HG03521 (cell line): Measurements from ENCODE around the gene PERCC1.

Experiments
- ATAC-seq: cut with Tn5 transposase; IDR thresholded peaks from one replicate; pipeline ENCODE4 v1.9.1; 2021; ENCODE audit warnings: mild to moderate bottlenecking, moderate library complexity; ENCODE audit not compliant: unreplicated experiment

Gene PERCC1

GRCh38 chr16:1430759-1431496 is at the start of gene PERCC1:
PERCC1 (plus strand) TSS chr16:1431078; CDS start chr16:1432594, 1,516 bp downstream.
- ATAC-seq: no peak

GRCh38 chr16:1381612-1382406 is 49.1 kb upstream of the PERCC1 start:
- ATAC-seq: no peak

DNA sequence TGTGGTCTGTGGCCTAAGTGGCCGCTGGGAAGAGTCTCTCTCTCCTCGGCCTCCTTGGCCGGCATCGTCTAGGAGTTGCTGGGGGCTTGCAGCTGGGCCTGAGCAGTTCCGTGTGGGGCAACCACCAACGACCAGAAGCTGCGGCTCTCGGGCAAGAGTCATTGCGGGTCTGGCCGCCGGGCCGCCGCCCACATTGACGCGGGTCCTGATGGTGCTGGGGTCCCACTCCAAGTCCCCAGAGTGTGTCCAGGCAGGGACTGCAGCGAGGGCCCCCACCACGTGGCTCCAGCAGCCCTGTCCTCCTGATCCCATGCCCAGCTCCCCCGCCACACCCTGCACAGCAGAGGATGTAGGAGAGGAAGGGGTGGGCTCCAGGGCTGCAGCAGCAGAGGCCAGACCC is 47.3 kb upstream of the PERCC1 start:
- no peak for ATAC-seq

- no peak for ATAC-seq
Observed at GRCh38 chr16:1385232-1385631, 45.6 kb upstream of the PERCC1 start.

DNA sequence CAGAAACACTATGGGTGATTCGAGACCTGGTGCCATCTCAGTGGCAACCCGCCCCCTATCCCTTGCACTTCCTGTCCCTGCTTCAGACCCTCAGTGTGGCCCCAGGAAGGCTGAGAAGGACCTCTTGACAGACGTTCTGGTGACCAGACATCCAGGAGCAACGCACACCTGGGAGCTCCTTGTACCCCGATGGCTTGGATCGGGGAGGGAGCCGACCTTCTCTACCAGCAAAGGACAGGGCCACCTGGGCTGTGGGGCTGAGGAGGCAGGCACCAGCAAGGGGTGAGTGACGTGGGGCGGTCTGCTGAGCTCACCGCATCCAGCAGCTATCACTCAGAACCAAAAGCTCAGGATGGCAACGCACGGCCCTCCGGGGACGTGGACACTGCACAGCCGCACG is 43.5 kb upstream of the PERCC1 start:
- no peak for ATAC-seq

DNA sequence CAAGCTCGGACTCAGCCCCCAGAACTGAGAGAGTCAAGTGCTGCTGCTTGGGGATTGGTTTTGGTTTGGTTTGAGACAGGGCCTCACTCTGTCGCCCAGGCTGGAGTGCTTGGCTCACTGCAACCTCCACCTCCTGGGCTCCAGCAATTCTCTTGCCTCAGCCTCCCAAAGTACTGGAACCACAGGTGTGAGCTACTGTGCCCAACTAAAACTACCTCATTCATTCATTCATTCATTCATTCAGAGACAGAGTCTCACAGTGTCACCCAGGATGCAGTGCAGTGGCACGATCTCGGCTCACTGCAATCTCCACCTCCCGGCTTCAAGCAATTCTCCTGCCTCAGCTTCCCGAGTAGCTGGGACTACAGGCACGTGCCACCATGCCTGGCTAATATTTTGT is 41.1 kb upstream of the PERCC1 start:
- ATAC-seq: no peak

DNA sequence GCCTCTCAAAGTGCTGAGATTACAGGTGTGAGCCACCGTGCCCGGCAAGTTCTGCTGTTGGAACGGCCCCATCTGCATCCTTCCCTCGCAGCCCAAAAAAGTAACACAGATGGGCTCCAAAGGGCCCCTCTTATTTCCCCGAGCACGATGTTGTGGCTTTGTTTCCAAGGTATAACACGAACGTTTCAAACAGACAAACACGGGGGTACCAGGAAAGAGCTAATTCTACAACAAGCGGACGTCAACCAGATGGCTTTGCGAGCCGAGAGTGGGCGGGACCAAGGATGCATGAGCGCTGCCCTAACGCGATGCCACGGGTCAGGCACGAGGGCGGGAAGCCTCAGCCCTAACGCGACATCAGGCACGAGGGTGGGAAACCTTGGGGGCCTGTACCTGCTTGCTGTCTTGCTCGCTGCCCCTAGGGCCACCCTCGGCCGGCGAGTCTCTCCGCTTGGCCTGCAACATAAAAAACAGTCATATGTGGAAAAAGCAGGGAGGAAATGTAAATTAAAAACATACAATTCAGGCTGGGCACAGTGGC is 40.6 kb upstream of the PERCC1 start:
- ATAC-seq: no peak

DNA sequence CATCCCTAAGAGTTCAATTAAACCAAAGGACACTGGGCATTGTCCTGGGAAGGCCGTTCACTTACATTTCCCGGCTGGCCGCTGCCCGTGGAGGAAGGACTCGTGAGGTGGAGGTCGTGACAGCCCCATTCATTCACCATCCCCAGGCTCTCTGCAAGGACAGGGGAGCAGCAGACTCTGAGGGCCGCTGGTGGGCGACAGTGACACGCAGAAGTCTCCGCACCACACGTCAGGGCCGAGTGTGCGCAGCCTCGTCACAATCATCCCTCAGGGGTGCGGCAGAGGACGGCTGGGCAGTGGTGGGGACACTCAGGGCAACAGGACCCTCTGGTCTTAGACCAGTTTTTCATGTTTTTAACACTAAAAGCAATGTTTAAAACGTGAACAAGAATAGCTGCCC is 38.1 kb upstream of the PERCC1 start:
- ATAC-seq: no peak

- ATAC-seq: no peak
Observed at GRCh38 chr16:1393613-1394176, 37.2 kb upstream of the PERCC1 start.

DNA sequence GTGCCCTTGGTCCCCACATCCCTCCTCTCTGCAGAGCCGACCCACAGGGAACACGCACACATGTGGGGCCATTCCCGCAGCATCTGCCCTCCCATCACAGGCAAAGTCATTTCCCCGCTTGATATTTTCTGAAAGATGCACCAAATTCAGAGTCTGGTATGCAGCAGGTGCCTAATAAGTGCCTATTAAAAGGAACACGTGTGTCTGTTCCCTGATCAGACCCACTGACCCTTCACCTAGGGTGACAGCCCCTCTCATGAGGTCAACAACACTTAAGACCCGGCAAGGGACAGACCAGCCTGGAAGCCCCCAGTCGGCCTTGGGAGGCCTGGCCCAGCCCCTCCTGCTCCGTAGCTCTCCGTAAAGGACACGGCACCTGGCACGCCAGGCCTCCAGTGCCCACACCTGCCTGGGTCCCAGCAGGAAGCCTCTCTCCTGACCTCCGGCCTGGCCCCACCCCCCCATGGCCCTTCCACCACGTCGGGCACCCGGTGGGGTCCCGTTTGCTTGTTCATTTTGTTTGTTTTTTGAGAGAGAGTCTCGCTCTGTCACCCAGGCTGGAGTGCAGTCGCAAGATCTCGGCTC is 36.4 kb upstream of the PERCC1 start:
- no peak for ATAC-seq

DNA sequence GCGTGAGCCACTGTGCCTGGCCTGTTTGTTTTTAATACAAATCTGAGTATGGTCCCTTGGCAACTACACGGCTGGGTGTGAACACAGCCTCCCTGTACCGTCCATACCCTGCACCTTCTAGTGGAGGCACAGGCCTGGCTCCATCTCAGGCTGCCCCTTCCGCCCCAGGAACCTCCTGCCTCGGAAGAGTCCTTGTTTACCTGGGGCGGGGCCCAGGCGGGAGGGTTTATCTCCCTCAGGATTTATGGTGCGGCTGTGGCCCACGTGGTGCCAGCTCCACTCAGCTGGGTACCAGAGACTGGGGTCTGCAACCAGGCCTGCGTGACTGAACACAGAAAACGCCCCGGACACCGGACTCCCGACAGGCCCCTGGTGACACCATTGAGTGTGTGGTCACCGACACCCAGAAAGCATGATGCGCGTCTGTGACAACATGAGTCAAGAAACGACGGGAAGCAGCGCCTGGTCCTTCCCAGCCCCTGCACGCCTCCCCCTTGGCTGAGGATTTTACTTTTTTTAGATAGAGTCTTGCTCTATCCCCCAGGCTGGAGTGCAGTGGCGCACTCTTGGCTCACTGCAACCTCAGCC is 35.3 kb upstream of the PERCC1 start:
- ATAC-seq: no peak

- ATAC-seq: no peak
Observed at GRCh38 chr16:1397779-1398178, 33.1 kb upstream of the PERCC1 start.

DNA sequence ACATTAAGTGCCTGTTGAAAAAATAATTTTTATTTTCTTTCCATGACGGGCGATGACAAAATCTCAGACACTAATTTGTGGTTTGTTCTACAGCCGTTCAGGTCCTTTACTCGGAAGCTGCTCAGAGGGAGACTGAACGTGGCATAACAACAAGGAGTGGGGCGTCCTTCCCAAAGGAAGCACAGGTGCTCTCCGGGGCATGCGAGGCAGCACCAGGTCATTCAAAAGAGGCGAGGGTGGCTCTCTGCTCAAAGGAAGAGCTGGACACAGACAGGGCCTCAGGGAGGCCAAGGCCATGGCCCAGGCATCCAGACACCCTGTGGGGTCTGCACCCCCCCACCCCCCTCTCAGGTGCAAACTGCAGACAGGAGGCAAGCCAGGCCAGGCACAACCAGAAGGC is 32.5 kb upstream of the PERCC1 start:
- no peak for ATAC-seq

- ATAC-seq: no peak
Observed at GRCh38 chr16:1398826-1399581, 31.9 kb upstream of the PERCC1 start.

- ATAC-seq: no peak
Observed at GRCh38 chr16:1401061-1401757, 29.7 kb upstream of the PERCC1 start.

GRCh38 chr16:1401758-1402154 is 29.1 kb upstream of the PERCC1 start:
- ATAC-seq: no peak

DNA sequence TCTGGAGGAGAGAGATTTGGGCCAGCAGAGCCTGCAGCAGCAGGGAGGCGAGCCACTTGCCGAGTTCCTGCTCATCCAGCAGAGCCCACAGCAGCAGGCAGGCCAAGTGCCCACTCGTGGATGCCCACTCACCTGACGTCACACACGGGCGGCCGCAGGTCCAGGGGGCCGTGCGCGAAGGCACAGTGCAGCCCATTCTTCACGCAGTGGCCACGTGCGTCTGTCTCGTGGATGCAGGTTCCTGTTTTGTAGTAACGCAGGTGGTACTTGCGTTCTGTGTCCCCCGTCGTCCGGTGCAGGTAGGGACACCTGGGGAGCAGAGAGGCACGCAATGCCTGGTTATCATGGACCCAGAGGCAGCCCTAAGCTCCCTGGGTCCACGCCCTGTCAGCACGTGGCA is 27.8 kb upstream of the PERCC1 start:
- no peak for ATAC-seq

DNA sequence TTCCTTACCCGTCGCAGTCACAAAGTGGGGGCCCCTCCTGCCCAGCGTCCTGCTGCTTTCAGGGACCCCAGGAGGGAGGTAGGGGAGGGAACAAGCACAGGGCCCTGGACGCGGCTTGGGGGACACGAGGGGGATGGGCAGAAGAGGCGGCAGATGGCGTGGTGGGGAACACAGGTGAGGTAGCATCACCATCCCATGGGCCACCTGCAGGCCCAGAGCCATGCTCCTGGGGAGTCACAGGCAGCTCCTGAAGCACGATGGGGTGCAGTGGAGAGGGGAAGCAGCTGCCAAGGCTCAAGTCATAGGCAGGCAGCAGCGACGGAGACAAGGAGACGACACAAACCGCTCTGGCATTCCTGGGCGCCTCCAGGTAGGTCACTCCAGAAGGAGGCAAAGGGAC is 27.1 kb upstream of the PERCC1 start:
- no peak for ATAC-seq

DNA sequence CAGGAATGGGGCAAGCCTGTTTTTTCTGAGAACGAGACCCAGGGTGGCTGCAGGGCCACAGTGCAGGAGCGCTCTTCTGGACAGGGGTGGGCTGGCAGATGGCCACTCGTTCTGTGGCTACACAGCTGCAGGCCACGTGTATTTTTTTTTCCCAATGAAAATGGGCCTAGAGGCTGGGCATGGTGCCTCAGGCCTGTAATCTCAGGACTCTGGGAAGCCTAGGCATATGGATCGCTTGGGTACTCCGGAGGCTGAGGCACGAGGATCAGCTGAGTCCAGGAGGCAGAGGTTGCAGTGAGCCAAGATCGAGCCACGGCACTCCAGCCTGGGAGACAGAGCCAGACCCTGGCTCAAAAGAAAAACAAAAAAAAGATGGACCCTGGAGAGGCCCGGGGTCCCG is 23.1 kb upstream of the PERCC1 start:
- no peak for ATAC-seq
